Activated CD8-positive, alpha-beta memory T cell treated with anti-CD3 and anti-CD28 coated beads for 24 hours (primary cell): ENCODE measurements around the gene AOC1.
A peak's percentile ranks its signal among the peaks of the same experiment; 100 is the strongest.
"Not testable (repeated sequence)": the region's sequence is repeated elsewhere in the genome, so short reads cannot be mapped to it uniquely, and the experiment has no call there.

Experiments used
- DNase-seq: peaks from one replicate; pipeline ENCODE4 v3.0.0-alpha.2; 2020

AOC1 gene

GRCh38 chr7:150898475-150899011 is 46.2 kb downstream of the AOC1 start:
- DNase-seq: peak; percentile 94

DNA sequence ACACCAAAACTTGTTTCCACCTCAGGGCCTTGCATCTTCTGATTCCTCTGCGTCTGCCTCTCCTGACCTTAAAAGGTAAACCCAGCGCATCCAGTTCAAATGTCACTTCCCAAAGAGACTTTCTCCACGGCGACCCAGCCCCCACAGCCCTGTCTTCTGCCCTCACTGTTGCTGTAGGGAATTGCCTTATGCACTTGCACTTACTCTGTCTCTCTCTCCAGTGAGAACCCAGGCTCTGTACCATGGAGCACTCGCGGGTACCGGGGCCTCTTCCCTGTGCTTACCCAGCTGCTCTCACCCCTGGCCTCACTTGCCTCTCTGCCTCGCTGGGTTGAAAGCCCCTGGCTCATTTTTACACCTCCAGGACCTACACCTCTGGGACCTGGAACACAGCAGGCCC is 48.4 kb downstream of the AOC1 start:
- no peak for DNase-seq

DNA sequence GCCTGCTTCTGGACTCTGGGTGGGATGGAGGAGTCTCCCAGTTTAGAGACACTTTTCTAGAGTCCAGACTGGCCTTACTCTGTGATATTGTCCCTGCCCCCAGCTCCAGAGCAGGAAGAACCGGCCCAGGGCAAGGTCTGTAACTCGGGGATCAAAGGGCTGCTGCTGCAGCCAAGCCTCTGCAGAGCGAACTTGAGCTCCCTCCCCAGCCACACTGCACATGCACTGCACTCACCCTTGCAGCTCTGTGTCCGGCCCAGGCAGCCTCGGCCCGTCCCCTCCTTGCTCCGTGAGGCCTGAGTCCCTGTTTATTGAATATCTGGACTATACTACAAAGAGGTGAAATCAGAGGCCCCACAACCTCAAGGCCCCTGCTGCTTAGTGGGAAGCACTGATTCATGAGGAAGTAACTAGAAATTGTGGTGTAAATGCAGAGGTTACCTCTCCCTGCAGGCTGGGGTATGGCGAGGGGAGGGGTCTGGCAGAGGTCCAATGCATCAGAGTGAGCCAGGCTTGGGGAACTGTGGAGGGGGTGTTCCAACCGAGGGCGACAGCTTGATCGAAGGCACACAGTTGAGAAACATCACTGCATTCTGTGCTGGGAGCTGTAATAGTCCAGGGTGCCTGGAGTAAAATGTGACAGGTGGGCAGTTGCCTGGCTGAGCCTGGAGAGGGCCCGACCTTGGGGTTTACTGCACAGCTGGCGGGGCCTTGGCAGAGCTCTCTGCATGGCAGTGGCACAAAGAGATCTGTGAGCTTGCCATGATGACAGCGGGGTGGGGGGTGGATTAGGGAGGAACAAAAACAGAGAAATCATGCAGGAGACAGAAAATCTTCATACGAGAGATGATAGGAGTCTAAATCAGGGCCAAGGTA is 49.1 kb downstream of the AOC1 start:
- DNase-seq: no peak

GRCh38 chr7:150902078-150903033 is 50.0 kb downstream of the AOC1 start:
- DNase-seq: no peak

- no peak for DNase-seq
Observed at GRCh38 chr7:150903606-150904005, 51.3 kb downstream of the AOC1 start.

- DNase-seq: no peak
Observed at GRCh38 chr7:150904011-150904909, 51.9 kb downstream of the AOC1 start.

DNA sequence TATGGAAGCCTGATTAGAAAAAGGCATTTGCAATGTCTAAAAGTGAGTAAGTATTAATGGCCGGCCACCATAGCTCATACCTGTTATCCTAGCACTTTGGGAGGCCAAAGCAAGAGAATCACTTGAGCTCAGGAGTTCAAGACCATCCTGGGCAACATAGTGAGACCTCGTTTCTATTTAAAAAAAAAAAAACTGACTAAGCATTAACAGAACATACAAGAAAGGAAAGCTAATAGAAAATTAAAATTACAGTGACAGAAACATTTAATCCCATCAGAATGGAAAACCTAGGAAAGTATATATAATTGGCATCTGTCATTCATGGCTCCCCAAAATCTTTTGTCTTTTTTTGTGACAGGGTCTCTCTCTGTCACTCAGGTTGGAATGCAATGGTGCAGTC is 55.9 kb downstream of the AOC1 start:
- no peak for DNase-seq

GRCh38 chr7:150909200-150909995 is 57.1 kb downstream of the AOC1 start:
- no peak for DNase-seq

GRCh38 chr7:150910305-150910995 is 58.1 kb downstream of the AOC1 start:
- not testable (repeated sequence) for DNase-seq

GRCh38 chr7:150910996-150911422 is 58.7 kb downstream of the AOC1 start:
- DNase-seq: no peak
